Keratinocyte (primary cell): ENCODE results near the gene FRMPD2. TPM values are rescaled to one million over a fixed set of nuclear protein-coding genes. Genes with fewer than 3 reads are reported as not detected.

Experiments
- DNase-seq: peaks from one replicate; pipeline ENCODE4 v3.0.0-alpha.2; 2011; ENCODE audit warnings: low read depth, missing footprints, low spot score
- FAIRE-seq: peaks from 2 replicates; lab custom pipeline; 2011; peaks lifted over from hg19 to GRCh38; lab: Jason Lieb, UNC
- H2AFZ ChIP-seq: 2 replicates; pipeline ENCODE4 v1.6.0; 2012; ENCODE audit warnings: low read length, control low read depth, inconsistent platforms; ENCODE audit not compliant: control insufficient read depth
- H3K27ac ChIP-seq: 2 replicates; pipeline ENCODE4 v1.5.1; 2011; ENCODE audit warnings: low read length; ENCODE audit not compliant: control insufficient read depth, insufficient read depth
- H3K27me3 ChIP-seq: 3 replicates; pipeline ENCODE4 v1.6.0; 2011; ENCODE audit warnings: low read length; ENCODE audit not compliant: control insufficient read depth, insufficient read depth; ENCODE audit errors: extremely low read depth
- H3K36me3 ChIP-seq, 2 experiments: 2 replicates in 1 of 2; 3 replicates in 1 of 2; pipeline ENCODE4 v1.5.1; 2011; ENCODE audit warnings: low read length in 2 of 2, mild to moderate bottlenecking in 1 of 2; ENCODE audit not compliant: control insufficient read depth in 2 of 2, insufficient read depth in 2 of 2; ENCODE audit errors: extremely low read depth in 1 of 2
- H3K4me1 ChIP-seq: 3 replicates; pipeline ENCODE4 v1.5.1; 2011; ENCODE audit warnings: low read length; ENCODE audit not compliant: control insufficient read depth, insufficient read depth; ENCODE audit errors: extremely low read depth
- H3K4me2 ChIP-seq: 3 replicates; pipeline ENCODE4 v1.6.0; 2011; ENCODE audit warnings: low read depth, low read length; ENCODE audit not compliant: control insufficient read depth, insufficient read depth; ENCODE audit errors: extremely low read depth
- H3K4me3 ChIP-seq, 3 experiments: fragments of 200-600 bp in 1 of 3; sonication (generic) in 1 of 3; 2 replicates in 2 of 3; 3 replicates in 1 of 3; pipeline ENCODE4 v1.5.1; 2011 to 2016; ENCODE audit warnings: low read length in 3 of 3, mild to moderate bottlenecking in 3 of 3, control low read depth in 2 of 3, inconsistent platforms in 1 of 3, low read depth in 1 of 3, mixed read lengths in 1 of 3, mixed run types in 1 of 3, moderate library complexity in 1 of 3; ENCODE audit not compliant: control insufficient read depth in 2 of 3, insufficient read depth in 2 of 3; ENCODE audit errors: extremely low read depth in 1 of 3
- H3K79me2 ChIP-seq: 2 replicates; pipeline ENCODE4 v1.6.0; 2012; ENCODE audit warnings: low read length; ENCODE audit not compliant: control insufficient read depth, insufficient read depth
- H3K9ac ChIP-seq: 3 replicates; pipeline ENCODE4 v1.6.0; 2011; ENCODE audit warnings: low read length; ENCODE audit not compliant: control insufficient read depth, insufficient read depth; ENCODE audit errors: extremely low read depth
- H3K9me1 ChIP-seq: 3 replicates; pipeline ENCODE4 v1.6.0; 2011; ENCODE audit warnings: low read length; ENCODE audit not compliant: control insufficient read depth, insufficient read depth; ENCODE audit errors: extremely low read depth
- H3K9me3 ChIP-seq: 2 replicates; pipeline ENCODE4 v1.5.1; 2012; ENCODE audit warnings: low read depth, low read length; ENCODE audit not compliant: control insufficient read depth
- H4K20me1 ChIP-seq: 3 replicates; pipeline ENCODE4 v1.6.0; 2011; ENCODE audit warnings: low read length; ENCODE audit not compliant: control insufficient read depth, insufficient read depth; ENCODE audit errors: extremely low read depth
- EZH2 ChIP-seq: IDR thresholded peaks from one replicate; pipeline ENCODE4 v1.6.1; 2012; ENCODE audit warnings: inconsistent platforms, mild to moderate bottlenecking, low read length, moderate library complexity
- dilution Hi-C: fragments of 300-500 bp; cut with MboI; formaldehyde crosslinking; loops from one replicate; pipeline ENCODE4 v1.7.0; 2020; ENCODE audit warnings: low sequenced_read_pairs; ENCODE audit not compliant: extremely low pct_ligation_motif_present
- polyA plus RNA-seq, 5 experiments: library from polyadenylated mRNA; depleted of rRNA in 3 of 5; stranded (reverse) in 3 of 5; stranded (forward) in 1 of 5; unstranded in 1 of 5; fragments of >200 nt; gene quantifications; 1 replicate in 1 of 5; 2 replicates in 3 of 5; 3 replicates in 1 of 5; pipeline versions ENCODE4 v1.2.1 to v1.2.3, GENCODE V29; 2011 to 2012; ENCODE audit warnings: missing spikeins in 2 of 5, low read depth in 1 of 5, low replicate concordance in 1 of 5
- TF ChIP-seq, protein P1 (sequence below), 3 experiments: IDR thresholded peaks in 1 of 3; conservative IDR thresholded peaks in 1 of 3; optimal IDR thresholded peaks in 1 of 3; 2 replicates in 2 of 3; 3 replicates in 1 of 3; pipeline versions ENCODE3 to v1.5.1; 2011; ENCODE audit warnings: low read length in 3 of 3, mild to moderate bottlenecking in 3 of 3, moderate library complexity in 2 of 3, control low read depth in 1 of 3, inconsistent platforms in 1 of 3; ENCODE audit not compliant: insufficient read depth in 2 of 3; ENCODE audit errors: extremely low read depth in 1 of 3

Gene FRMPD2
- polyA plus RNA-seq, 1 donor (not counting 4 experiments of a cell fraction or from before 2014, with no cell fraction given): not detected

DNA sequence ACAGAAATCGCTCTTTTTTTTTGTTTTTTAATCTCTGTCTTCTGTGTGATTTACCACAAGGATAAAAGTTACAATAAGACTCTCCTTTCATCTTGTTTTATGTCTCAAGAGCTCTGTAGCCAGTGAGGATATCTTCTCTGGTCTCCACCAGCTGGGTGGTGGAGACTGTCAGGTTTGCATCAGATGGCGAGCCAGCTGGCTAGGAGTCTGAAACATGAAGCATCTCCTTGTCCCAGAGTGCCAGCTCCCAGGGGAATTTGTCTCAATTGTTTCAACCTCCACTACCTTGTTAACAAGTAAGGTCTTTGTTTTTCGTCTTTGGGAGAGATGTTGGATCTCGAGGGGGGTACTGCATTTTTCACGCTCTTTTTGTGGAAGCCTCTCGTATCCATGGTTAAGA is 47.3 kb downstream of the FRMPD2 start:
- Histone ChIP-seq H3K36me3 (no peaks in the 10 kb centered on the region), H3K9me1 (no peaks in the 10 kb centered on the region), H3K9me3 (no peaks in the 10 kb centered on the region), H3K79me2 (no peaks in the 10 kb centered on the region), H3K27me3 (no peaks in the 10 kb centered on the region), H3K27ac (no peak overlapping the region), H3K4me3 (no peak overlapping the region), H2AFZ (no peak overlapping the region), H4K20me1 (no peaks in the 10 kb centered on the region), H3K4me2 (no peak overlapping the region), H3K9ac (no peak overlapping the region), H3K4me1 (no peaks in the 10 kb centered on the region)
- DNase-seq (no peak), FAIRE-seq (no peak)
- TF ChIP-seq, protein P1, sequence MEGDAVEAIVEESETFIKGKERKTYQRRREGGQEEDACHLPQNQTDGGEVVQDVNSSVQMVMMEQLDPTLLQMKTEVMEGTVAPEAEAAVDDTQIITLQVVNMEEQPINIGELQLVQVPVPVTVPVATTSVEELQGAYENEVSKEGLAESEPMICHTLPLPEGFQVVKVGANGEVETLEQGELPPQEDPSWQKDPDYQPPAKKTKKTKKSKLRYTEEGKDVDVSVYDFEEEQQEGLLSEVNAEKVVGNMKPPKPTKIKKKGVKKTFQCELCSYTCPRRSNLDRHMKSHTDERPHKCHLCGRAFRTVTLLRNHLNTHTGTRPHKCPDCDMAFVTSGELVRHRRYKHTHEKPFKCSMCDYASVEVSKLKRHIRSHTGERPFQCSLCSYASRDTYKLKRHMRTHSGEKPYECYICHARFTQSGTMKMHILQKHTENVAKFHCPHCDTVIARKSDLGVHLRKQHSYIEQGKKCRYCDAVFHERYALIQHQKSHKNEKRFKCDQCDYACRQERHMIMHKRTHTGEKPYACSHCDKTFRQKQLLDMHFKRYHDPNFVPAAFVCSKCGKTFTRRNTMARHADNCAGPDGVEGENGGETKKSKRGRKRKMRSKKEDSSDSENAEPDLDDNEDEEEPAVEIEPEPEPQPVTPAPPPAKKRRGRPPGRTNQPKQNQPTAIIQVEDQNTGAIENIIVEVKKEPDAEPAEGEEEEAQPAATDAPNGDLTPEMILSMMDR (optimal IDR thresholded peaks at IDR 0.05 in 1 of 3, IDR thresholded peaks at IDR 0.05 in 1 of 3, conservative IDR thresholded peaks at IDR 0.05 in 1 of 3; ENCODE audit: extremely low read depth in 1 of 3, insufficient read depth in 2 of 3, low read length in 3 of 3): no peak
- TF ChIP-seq EZH2: no peak
- dilution Hi-C loops: no loop called here

DNA sequence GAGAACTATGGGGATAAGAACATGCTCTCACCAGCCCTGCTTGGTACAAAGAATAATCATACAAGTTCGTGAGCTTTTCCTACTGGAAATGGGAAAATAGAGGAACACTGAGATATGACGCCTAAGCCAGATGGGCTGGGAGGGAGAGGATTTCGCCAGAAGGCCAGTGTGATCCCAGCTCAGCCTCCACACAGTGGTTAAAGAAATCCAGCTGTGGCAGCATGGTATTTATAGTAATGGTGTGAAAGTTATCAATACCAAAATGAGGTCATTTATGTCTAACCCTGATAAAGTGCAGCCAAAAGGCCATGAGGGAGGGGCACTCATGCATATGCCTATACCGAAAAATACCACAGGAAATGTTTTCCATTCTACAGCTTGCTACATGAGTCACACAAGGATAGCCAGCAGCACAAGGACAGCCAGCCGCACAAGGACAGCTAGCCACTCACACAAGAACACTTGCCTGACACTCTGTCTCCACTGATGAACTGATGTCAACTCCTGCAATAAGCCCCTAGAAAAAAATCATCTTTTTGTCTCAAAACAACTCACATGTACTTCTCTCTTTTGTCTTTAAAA is 49.4 kb downstream of the FRMPD2 start:
- Histone ChIP-seq H2AFZ (no peak overlapping the region), H3K36me3 (no peaks in the 10 kb centered on the region), H3K9me1 (no peaks in the 10 kb centered on the region), H3K79me2 (no peaks in the 10 kb centered on the region), H3K9me3 (no peaks in the 10 kb centered on the region), H3K4me1 (no peaks in the 10 kb centered on the region), H3K27ac (no peak overlapping the region), H3K27me3 (no peaks in the 10 kb centered on the region), H3K4me2 (no peak overlapping the region), H3K9ac (no peak overlapping the region), H3K4me3 (no peak overlapping the region), H4K20me1 (no peaks in the 10 kb centered on the region)
- dilution Hi-C loops: no loop called here
- DNase-seq (no peak), FAIRE-seq (no peak)
- no peak for TF ChIP-seq EZH2
- TF ChIP-seq, protein P1 (optimal IDR thresholded peaks at IDR 0.05 in 1 of 3, IDR thresholded peaks at IDR 0.05 in 1 of 3, conservative IDR thresholded peaks at IDR 0.05 in 1 of 3; ENCODE audit: extremely low read depth in 1 of 3, insufficient read depth in 2 of 3, low read length in 3 of 3): no peak
